Tongue (tissue), 2 donors: Measurements from ENCODE around the gene KDM4D. TPM values are rescaled to one million over a fixed set of nuclear protein-coding genes. Genes with fewer than 3 reads are reported as not detected.
"Not testable (repeated sequence)": the region's sequence is repeated elsewhere in the genome, so short reads cannot be mapped to it uniquely, and the experiment has no call there.

Experiments
- DNase-seq: peaks from one replicate; pipeline ENCODE4 v3.0.0-alpha.2; 2015
- total RNA-seq: library from RNA; depleted of rRNA; stranded (reverse); fragments of >200 nt; gene quantifications from one replicate; pipeline ENCODE4 v1.2.3, GENCODE V29; 2014

The KDM4D gene
- total RNA-seq = 0.62 TPM

- peak; percentile 98 for DNase-seq
These were observed at the start of gene KDM4D, which contains the start of gene CWC15 for GRCh38 chr11:94973099-94973968. TSS of gene KDM4D (plus strand) at chr11:94973709. CDS start at chr11:94997373, 23,664 bp downstream. TSS of gene CWC15 (minus strand) at chr11:94973556. CDS start at chr11:94972185, 1,371 bp downstream.

- DNase-seq = peak; percentile 65
These were observed 49.3 kb upstream of the KDM4D start for GRCh38 chr11:94924171-94924572.

GRCh38 chr11:94924612-94925011 is 48.9 kb upstream of the KDM4D start:
- no peak for DNase-seq

- DNase-seq = no peak
These were observed 47.9 kb upstream of the KDM4D start for GRCh38 chr11:94925422-94926270.

- DNase-seq = no peak
These were observed 47.3 kb upstream of the KDM4D start for GRCh38 chr11:94926271-94926625.

GRCh38 chr11:94926698-94927237 is 46.7 kb upstream of the KDM4D start:
- DNase-seq = peak; percentile 88

- no peak for DNase-seq
These were observed 45.2 kb upstream of the KDM4D start for GRCh38 chr11:94928117-94928990.

- DNase-seq = not testable (repeated sequence)
These were observed 41.4 kb upstream of the KDM4D start for GRCh38 chr11:94932072-94932471.

- DNase-seq = no peak
These were observed 41.0 kb upstream of the KDM4D start for GRCh38 chr11:94932503-94932902.

- peak; percentile 26 for DNase-seq
These were observed 40.0 kb upstream of the KDM4D start for GRCh38 chr11:94933223-94934130.

GRCh38 chr11:94934362-94934761 is 39.1 kb upstream of the KDM4D start:
- DNase-seq = peak; percentile 22

GRCh38 chr11:94934846-94935245 is 38.7 kb upstream of the KDM4D start:
- DNase-seq = no peak

- DNase-seq = peak; percentile 86
These were observed 35.1 kb upstream of the KDM4D start for GRCh38 chr11:94938095-94939055.

- DNase-seq = no peak
These were observed 34.2 kb upstream of the KDM4D start for GRCh38 chr11:94939346-94939745.

GRCh38 chr11:94941131-94941530 is 32.4 kb upstream of the KDM4D start:
- no peak for DNase-seq

GRCh38 chr11:94946812-94947211 is 26.7 kb upstream of the KDM4D start:
- no peak for DNase-seq

GRCh38 chr11:94948070-94948617 is 25.4 kb upstream of the KDM4D start:
- no peak for DNase-seq

- no peak for DNase-seq
These were observed 18.8 kb upstream of the KDM4D start for GRCh38 chr11:94954753-94955152.

GRCh38 chr11:94956963-94957362 is 16.5 kb upstream of the KDM4D start:
- DNase-seq = no peak
